Putamen (tissue), 1 donor: Measurements from ENCODE around the gene HIF1A.
"Not testable (repeated sequence)": the region's sequence is repeated elsewhere in the genome, so short reads cannot be mapped to it uniquely, and the experiment has no call there.

Experiments used
- DNase-seq: peaks from one replicate; pipeline ENCODE4 v3.0.0-alpha.2; 2016; ENCODE audit warnings: low spot score

HIF1A gene

GRCh38 chr14:61673305-61673704, 22.0 kb upstream of the HIF1A start:
- no peak for DNase-seq

GRCh38 chr14:61675291-61675690, 20.0 kb upstream of the HIF1A start:
- no peak for DNase-seq

- DNase-seq: no peak
Measured at GRCh38 chr14:61677479-61677878, 17.8 kb upstream of the HIF1A start.

- no peak for DNase-seq
Measured at GRCh38 chr14:61678975-61679374, 16.3 kb upstream of the HIF1A start.

- no peak for DNase-seq
Measured at GRCh38 chr14:61681413-61681812, 13.9 kb upstream of the HIF1A start.

- no peak for DNase-seq
Measured at GRCh38 chr14:61683108-61683507, 12.2 kb upstream of the HIF1A start.

- DNase-seq: no peak
Measured at GRCh38 chr14:61690039-61690438, 5.3 kb upstream of the HIF1A start.

- DNase-seq: no peak
Measured at GRCh38 chr14:61690982-61691381, 4.3 kb upstream of the HIF1A start.

GRCh38 chr14:61691495-61691894, 3.8 kb upstream of the HIF1A start:
- DNase-seq: no peak

GRCh38 chr14:61694039-61694438, 1.3 kb upstream of the HIF1A start:
- DNase-seq: no peak

GRCh38 chr14:61695695-61696527, 598 bp downstream of the HIF1A start:
- peak; percentile 56 for DNase-seq

GRCh38 chr14:61696753-61697318, 1.5 kb downstream of the HIF1A start:
- no peak for DNase-seq

GRCh38 chr14:61698206-61698980, 3.1 kb downstream of the HIF1A start:
- no peak for DNase-seq

GRCh38 chr14:61699027-61699426, 3.7 kb downstream of the HIF1A start:
- DNase-seq: no peak

- no peak for DNase-seq
Measured at GRCh38 chr14:61700104-61700886, 5.0 kb downstream of the HIF1A start.

- no peak for DNase-seq
Measured at GRCh38 chr14:61701946-61702345, 6.6 kb downstream of the HIF1A start.

- no peak for DNase-seq
Measured at GRCh38 chr14:61703342-61704129, 8.2 kb downstream of the HIF1A start.

GRCh38 chr14:61704554-61704953, 9.2 kb downstream of the HIF1A start:
- DNase-seq: no peak

- no peak for DNase-seq
Measured at GRCh38 chr14:61705017-61705416, 9.7 kb downstream of the HIF1A start.

GRCh38 chr14:61706096-61706690, 10.9 kb downstream of the HIF1A start:
- no peak for DNase-seq

GRCh38 chr14:61707774-61708173, 12.5 kb downstream of the HIF1A start:
- not testable (repeated sequence) for DNase-seq
